HS-5 (cell line): Measurements from ENCODE around the gene PLOD3.

Experiments used
- DNase-seq: peaks from one replicate; pipeline ENCODE4 v3.0.0-alpha.2; 2012; ENCODE audit warnings: low read depth

The PLOD3 gene

DNA sequence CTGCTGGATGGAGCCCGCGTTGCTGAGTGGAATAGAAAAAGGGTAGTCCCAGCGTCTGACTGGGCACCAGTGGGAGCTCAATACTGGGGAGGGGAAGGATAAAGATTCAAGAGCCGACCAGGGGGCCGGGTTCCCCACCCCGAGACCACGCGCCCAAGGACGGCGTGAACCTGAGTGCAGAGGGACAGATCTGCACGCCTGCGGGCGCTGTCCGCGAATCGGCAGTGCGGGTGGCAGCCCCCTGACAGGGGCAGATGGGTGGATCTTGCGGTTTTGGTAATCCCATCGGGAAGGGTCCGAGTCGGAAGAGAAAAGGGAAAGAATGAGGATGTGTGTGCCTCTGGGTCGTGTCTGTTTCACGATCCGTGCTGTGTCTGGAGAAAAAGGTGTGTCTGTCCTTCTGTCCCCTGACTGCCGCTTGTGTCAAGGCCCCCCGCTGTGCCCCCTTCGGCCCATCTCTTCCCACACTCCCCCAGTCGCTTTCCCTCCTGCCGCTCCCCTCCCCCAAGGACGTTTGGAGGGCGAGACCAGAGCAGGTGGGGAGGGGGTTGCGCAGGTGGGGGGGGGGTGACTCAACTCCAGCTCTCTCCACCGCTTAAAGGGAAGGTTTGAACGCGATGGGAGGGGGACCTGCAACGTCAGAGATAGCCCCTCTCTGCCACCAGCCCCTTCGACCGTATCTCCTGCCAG, 51.3 kb downstream of the PLOD3 start:
- DNase-seq: no peak

DNA sequence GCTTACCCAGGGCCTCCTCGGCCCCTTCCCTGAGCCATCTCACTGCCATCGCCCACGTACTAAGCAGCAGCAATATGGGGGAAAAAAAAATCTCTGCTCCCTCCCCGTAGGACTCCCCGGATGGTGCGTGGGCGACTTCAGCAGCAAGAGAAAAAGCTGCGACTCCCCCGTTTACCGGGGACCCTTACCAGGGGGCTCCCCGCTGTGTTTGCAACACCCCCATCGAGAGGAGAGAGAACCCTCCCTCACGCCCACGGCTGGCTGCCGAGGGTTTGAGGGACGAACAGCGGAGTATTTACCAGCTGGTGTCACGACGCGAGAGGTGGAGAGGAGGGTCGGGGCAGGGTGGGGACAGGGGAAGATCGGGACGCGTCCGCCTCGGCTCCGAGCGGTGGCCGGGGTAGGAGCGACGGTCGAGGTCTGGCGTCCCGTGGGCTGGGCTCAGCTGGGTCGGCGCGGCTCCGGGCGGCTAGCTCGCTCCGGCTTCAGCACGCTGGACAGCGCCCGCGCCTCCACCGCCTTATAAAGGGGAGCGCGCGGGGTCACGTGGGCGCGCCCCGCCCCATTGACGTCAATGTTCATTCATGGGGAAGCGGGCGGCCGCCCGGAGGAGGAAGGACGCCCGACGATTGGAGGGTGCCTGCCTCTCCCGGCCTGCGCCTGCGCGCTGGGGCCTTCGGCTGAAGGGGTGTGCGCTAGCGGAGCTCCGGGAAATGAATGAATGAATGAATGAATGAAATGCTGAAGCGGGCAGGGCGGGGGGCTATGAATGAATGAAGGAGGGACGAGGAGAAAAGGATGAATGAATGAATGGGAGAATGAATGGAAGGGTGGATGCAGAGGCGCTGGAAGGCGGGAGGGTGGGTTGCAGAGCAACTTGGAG, 52.1 kb downstream of the PLOD3 start, which contains the start of gene VGF:
Gene VGF (minus strand): TSS at position 495 of the 883 bp plus-strand sequence. CDS start 726 bp downstream, outside the sequence.
- no peak for DNase-seq

DNA sequence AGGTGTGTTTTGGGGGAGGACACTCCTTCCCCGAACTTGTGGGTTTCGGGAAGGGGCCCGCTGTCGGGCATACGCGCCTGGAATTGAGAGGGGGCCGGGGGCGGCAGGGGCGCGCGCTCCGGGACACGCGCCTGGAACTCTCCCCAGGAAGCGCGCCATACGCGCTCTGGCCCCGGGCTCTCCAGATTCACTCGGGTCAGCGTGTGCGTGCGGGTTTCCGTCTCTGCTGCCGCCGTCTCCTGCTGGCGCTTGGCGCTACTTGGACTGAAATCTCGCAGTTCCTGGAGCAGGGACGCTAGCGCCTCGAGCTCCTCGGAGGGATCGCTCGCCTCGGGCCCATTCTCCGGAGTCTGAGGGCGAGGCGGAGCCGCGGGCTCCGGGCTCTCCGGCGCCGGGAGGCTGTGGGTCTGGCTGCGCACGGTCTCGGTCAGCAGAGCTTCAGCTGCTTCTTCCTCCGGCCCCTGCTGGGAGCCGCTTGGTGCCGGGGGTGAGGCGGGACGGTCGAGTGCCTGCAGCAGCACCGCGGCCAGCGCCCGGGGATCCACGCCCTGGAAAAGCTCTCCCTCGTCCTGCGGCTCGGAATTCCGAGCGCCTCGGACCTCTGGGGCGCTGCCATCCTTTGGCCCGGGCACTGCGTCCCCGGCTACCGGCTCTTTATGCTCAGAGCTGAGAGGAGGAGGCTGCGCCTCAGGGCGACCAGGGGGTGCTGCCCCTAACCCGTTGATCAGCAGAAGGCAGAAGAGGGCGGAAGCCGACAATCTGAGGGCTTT, 53.1 kb downstream of the PLOD3 start:
- DNase-seq: no peak

DNA sequence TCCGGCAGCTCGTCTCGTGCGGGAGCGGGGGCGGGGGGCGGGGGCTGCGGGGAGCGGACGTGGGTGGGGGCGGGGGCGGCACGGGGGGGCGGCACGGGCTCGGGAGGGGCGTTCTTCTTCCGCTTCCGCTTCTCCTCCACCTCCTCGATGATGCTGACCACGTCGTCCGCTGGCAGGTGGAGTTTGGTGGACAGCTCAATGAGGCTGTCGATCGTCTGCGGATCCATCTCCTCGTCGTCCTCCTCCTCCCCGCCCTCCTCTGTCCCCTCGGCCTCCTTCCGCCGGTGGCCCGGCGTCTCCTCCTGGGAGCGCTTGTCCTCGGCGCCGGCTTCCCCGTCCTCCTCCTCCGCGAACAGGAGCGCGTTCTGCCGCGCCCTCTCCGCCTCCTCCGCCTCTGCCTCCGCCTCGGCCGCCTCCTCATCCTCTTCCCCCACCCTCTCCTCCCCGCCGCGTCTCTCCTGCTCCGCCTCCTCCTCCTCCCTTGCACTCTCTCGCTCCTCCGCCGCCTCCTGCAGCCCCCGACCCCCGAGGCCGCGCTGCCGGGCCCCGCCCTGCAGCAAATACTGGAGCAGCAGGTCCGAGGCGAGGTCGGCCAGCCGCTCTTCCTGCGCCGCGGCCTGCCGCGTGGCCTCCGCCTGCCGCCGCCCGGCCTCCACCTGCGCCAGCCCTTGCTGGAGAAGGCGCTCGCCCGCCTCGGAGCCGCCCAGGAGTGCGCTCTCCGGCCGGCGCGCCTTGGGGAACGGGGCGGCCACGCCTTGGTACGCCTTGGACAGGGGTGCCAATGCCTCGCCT, 53.9 kb downstream of the PLOD3 start:
- DNase-seq: no peak

DNA sequence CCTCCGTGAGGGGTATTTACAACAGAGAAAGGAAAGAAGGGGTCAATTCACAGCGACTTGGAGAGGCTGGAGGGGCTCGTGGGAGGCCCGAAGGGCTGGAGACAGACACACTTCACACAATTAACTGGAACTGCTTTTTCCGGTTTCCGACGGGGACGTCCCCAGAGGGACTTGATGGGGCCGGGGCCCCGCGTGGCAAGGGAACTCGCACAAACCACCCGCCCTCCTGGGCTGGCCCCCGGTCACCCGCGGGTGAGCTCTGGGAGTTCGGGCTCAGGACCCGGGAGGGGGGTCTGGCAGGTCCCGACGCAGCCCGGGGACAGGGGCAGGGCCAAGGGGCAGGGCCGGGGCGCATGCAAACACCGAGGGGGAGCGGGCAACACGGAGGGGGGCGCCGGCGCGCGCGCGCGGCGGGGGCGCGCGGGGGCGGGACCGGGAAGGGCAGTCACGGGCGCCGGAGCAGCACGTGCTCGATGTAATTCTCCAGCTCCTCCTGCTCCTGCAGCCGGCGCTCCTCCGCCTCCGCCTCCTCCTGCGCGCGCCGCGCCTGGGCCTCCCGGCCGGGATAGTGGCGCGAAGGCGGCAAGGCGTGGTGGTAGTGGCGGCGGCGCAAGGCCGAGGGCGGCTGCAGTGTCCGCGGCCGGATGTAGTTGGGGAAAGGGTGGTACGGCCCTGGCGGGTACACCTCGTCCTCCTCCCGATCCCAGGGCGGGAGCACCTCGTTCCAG, 54.7 kb downstream of the PLOD3 start:
- no peak for DNase-seq

DNA sequence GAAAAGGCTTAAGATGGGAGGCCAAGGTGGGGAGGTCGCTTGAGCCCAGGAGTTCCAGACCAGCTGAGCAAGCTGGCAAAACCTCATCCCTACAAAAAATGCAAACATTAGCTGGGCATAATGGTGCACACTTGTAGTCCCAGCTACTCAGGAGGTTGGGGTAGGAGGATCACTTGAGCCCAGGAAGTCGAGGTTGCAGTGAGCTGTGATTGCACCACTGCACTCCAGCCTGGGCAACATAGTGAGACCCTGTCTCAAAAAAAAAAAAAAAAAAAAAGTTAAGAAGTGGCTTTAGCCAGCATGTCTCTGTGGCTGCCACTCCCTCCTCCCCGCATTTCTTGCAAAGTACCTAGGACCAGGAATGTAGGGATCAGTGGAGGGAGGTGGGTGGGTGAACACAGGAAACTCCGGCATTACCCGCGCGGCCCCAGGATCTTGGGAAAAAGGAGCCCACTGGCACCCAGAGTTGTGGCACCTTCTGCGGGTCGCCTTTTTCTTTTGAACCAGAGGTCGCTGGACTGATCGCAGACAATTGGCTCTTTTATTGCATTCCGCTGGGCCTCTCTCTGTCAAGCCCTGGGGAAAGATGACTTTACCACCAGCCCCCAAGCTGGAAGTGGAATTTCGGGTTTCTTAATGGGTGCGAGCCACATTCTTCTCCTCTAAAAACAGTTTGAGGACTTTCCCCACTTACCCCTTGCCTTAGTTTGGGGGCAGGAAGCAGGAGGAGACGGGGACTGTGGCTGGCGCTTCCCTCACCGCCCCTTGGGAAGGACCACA, 55.5 kb downstream of the PLOD3 start:
- no peak for DNase-seq

DNA sequence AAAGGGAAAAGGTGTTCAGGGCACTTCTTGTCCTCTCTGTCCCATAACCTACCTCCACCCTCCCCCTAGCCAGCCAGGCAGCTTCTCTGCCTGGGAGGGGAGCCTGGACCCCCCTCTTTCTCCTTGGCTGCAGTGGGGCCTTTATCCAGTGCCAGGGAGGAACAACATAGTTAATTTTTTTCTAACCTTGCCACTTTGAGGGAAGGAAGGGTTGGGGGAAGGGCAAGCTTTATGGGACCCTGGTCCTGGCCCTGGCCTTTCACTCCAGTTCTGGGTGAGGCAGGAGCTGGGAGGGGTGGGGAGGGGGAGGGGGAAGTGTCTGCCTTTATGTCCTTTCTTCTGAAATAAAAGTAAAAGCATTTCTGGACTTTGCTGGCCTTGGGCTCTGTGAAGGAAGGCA, 56.5 kb downstream of the PLOD3 start:
- no peak for DNase-seq

DNA sequence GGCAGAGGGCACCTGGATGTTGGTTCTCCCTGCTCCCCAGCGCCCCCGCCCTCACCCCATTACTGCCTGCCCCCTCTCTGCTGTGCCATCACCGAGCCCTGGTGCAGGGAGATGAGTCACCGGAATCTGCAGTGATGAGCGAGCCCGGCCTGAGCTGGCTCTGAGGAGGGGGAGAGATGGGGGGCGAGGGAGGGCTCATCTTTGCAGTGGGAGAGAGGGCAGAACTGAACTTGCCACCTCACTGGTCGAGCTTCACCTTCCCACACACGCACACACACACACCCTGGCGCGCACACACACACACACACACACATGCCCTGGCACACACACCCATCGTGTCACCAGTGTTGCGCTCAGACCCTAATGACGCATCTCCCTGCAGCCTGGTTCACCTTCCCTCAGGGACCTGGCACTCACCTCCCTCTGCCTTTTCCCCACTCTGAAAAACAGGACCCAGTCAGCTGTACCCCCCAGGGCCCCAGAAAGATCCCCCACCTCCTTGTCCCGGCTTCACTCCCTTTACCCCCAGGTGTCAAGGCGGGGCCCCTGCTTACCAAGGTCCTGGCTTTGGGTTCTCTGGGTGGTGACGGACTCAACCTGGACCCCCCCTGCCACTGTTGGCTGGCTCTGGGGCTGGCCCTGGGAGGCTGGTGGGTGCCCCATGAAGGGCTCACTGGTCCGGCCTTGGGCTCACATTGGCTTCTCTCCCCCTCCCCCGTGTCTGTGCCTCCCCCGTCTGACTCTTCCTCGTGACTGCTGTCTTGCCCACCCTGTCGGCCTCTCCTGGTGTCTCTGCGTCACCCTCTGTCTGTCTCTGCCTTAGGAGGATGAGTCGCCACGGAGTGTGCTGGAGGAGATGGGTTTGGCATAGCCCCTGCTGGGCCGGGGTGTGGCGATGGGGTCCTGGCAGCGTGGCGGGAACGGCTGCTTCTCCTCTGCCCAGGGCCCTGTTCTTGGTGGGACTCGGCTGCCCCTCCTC, 57.4 kb downstream of the PLOD3 start:
- no peak for DNase-seq

DNA sequence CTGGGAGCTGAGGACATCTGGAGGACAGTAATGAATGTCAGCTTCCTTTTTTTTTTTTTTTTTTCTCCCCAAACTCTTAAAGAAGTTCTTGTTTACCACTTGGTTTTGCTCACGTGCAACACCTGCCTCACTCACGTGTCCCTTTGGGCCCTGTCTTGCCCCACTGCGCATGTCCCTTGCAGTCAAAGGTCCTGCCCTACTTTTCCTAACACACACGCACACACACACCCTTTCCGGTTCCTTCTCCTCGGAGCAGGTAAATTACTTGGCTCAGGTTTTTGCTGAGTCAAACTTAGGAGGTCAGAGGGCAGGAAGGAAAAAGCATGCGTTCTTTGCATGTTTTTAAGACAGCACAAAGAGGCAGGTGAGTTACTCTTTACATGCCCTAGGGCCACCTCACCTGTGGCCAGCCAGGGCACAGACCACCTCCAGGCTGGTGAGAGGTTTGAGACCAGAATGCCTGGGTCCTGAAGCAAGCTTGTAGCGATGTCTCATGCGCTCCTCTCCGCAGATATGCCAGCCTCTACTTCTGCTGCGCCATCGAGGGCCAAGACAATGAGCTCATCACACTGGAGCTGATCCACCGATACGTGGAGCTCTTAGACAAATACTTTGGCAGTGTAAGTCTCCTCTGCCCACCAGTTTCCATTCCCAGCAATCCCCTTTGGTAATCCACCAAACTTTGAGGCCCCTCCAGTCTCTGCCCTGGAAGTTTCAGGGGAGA, 60.4 kb downstream of the PLOD3 start:
- DNase-seq: no peak

DNA sequence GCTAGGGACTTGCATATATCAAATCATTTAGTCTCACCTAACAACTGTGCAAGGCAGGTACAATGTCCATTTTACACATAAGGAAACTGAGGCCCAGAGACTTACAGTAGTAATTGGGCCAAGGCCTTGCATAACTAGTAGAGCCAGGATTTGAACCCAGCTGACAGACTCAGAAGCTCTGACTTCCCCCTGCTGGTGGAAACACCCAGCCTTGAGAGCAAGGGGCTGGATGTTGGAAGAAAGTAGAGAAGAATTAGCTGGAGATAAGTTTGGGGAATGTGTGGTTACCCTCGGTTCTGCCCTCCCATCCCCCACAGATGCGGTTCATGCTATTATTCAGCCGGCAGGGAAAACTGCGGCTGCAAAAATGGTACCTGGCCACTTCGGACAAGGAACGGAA, 61.1 kb downstream of the PLOD3 start:
- DNase-seq: no peak
